ENCODE measurements around the gene SFSWAP. TPM values are rescaled to one million over a fixed set of nuclear protein-coding genes. Genes with fewer than 3 reads are reported as not detected.

The SFSWAP gene
- polyA plus RNA-seq, 3 donors, result 7.3 to 33.0 (median 10.7) TPM

DNA sequence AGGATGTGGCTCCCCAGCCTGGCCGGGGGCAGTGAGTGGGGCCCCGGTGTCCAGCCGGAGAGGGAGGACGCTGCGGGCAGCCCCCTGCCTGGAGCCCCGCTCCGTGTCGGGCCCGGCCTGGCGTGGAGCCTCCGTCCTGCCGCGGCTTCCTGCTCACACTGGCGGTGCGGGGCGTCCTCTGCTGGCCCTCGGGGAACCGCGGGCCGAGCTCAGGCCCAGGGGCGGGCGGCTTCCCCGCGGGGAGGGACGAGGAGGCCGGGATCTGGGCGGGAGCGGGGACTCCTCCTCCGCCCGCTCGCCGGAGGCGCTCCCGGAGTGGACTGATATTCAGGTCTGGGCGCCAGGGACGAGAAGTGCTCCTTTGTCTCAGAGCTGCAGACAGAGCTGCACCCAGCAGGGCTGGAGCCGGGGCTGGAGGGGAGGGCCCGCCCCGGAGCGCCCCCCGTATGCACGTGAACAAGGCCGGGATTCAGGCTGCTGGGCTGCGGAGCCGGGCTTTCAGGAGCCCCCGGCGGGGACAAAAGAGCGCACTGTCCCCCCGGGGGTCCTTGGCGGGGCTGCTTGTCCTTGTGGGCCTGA lies 119.5 kb downstream of the SFSWAP start:
- Histone ChIP-seq H3K4me2 (replicated peaks; ENCODE audit: extremely low read depth, low read length, poor library complexity, severe bottlenecking) (peak overlapping the region; percentile 83), H4K20me1 (ENCODE audit: insufficient read depth, low read length) (peaks cover 61% of the 10 kb centered on the region), H3K36me3 (replicated peaks in 1 of 2; ENCODE audit: control insufficient read depth in 1 of 2, insufficient read depth in 2 of 2, low read length in 2 of 2) (peaks cover 0 to 11% of the 10 kb centered on the region in 2 donors), H3K27ac (ENCODE audit: low read depth in 1 of 2, low read length in 2 of 2) (no peak overlapping the region), H3K9me3 (replicated peaks in 1 of 2; ENCODE audit: control insufficient read depth in 1 of 2, insufficient read depth in 1 of 2, low read length in 2 of 2) (no peaks in the 10 kb centered on the region), H3K4me3 (replicated peaks in 1 of 3; ENCODE audit: low read depth in 2 of 3, low read length in 3 of 3) (peak overlapping the region; percentile 64 to 94 (median 69)), H3K27me3 (ENCODE audit: control insufficient read depth in 2 of 2, insufficient read depth in 2 of 2, low read length in 2 of 2) (peaks cover 0 to 15% of the 10 kb centered on the region in 2 donors), H2AFZ (ENCODE audit: insufficient read depth, low read depth, low read length, poor library complexity, severe bottlenecking) (peak overlapping the region; percentile 81), H3K9ac (ENCODE audit: insufficient read depth, low read length, poor library complexity, severe bottlenecking) (peak overlapping the region; percentile 78), H3K4me1 (ENCODE audit: control insufficient read depth in 1 of 2, insufficient read depth in 2 of 2, low read length in 2 of 2) (peaks cover 29 to 38% of the 10 kb centered on the region in 2 donors), H3K79me2 (ENCODE audit: insufficient read depth, low read length) (peaks cover 56% of the 10 kb centered on the region)
- peak; percentile 88 for TF ChIP-seq CTCF (IDR thresholded peaks at IDR 0.05)
- peak overlapping the region; percentile 69 to 81 for H3K4me3 Mint-ChIP-seq
- H3K9me3 Mint-ChIP-seq, result peaks cover 0 to 2% (median 0%) of the 10 kb centered on the region in 7 donors
- under 1% methylated on average over 50 of the region's 50 CpGs for WGBS (ENCODE audit: insufficient coverage)
- H3K27me3 Mint-ChIP-seq (ENCODE audit: low read depth in 3 of 3), result peaks cover 2 to 35% (median 35%) of the 10 kb centered on the region in 3 donors
- H3K27ac Mint-ChIP-seq, result no peak overlapping the region
- H3K36me3 Mint-ChIP-seq, result peaks cover 10 to 21% of the 10 kb centered on the region in 2 donors
- peak; percentile 58 to 69 (median 66) for DNase-seq
- H3K4me1 Mint-ChIP-seq, result peaks cover 38% of the 10 kb centered on the region
- intact Hi-C loops (cut with micrococcal nuclease), result loop anchor here (10.0 kb wide), 3 partner anchors 56 to 916 kb away; no protein-coding TSS in a partner anchor

DNA sequence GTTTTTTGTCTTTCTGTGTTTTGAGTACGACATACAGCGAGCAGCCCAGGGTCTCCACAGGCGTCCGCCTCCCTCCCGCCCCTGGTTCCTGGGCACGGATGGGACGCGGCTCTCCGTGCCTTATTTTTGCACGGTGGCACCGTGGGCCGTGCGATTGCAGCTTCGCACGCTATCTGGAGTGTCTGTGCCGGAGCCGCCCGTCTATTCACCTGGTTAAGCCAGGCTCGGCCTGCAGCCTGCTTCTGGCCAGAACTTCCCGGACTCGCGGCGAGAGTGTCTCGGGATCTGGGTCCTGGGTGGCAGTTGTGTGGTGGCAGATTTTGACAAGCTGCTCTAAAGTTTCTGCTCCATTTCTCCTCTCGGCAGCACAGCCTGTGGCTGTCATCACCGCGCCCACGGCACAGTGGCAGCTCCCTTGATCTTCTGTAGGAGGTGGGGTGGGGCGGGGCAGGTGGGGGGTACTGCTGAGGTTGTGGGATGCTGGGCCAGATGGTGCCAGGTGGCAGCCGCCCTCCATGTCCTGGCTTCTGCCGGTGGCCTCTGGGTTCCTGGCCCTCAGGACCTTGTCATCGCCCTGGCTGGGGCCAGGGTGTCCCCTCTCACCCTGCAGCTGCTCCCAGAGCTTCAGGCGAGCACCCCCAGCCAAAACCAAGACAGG lies 120.2 kb downstream of the SFSWAP start:
- intact Hi-C loops (cut with micrococcal nuclease), result loop anchor here (10.0 kb wide), 3 partner anchors 56 to 916 kb away; no protein-coding TSS in a partner anchor
- Histone ChIP-seq H4K20me1 (ENCODE audit: insufficient read depth, low read length) (peaks cover 68% of the 10 kb centered on the region), H3K79me2 (ENCODE audit: insufficient read depth, low read length) (peaks cover 62% of the 10 kb centered on the region), H3K27ac (ENCODE audit: low read depth in 1 of 2, low read length in 2 of 2) (no peak overlapping the region), H3K9me3 (replicated peaks in 1 of 2; ENCODE audit: control insufficient read depth in 1 of 2, insufficient read depth in 1 of 2, low read length in 2 of 2) (no peaks in the 10 kb centered on the region), H3K36me3 (replicated peaks in 1 of 2; ENCODE audit: control insufficient read depth in 1 of 2, insufficient read depth in 2 of 2, low read length in 2 of 2) (peaks cover 0 to 11% of the 10 kb centered on the region in 2 donors), H2AFZ (ENCODE audit: insufficient read depth, low read depth, low read length, poor library complexity, severe bottlenecking) (peak overlapping the region; percentile 81), H3K27me3 (ENCODE audit: control insufficient read depth in 2 of 2, insufficient read depth in 2 of 2, low read length in 2 of 2) (peaks cover 0 to 15% of the 10 kb centered on the region in 2 donors), H3K4me1 (ENCODE audit: control insufficient read depth in 1 of 2, insufficient read depth in 2 of 2, low read length in 2 of 2) (peaks cover 29 to 38% of the 10 kb centered on the region in 2 donors), H3K9ac (ENCODE audit: insufficient read depth, low read length, poor library complexity, severe bottlenecking) (peak overlapping the region; percentile 78), H3K4me2 (replicated peaks; ENCODE audit: extremely low read depth, low read length, poor library complexity, severe bottlenecking) (peak overlapping the region; percentile 83), H3K4me3 (replicated peaks in 1 of 3; ENCODE audit: low read depth in 2 of 3, low read length in 3 of 3) (peak overlapping the region; percentile 52 to 94 (median 64))
- 4% methylated on average over 29 of the region's 33 CpGs for WGBS (ENCODE audit: insufficient coverage)
- peaks cover 2 to 35% (median 35%) of the 10 kb centered on the region in 3 donors for H3K27me3 Mint-ChIP-seq (ENCODE audit: low read depth in 3 of 3)
- no peak overlapping the region for H3K27ac Mint-ChIP-seq
- peaks cover 10 to 22% of the 10 kb centered on the region in 2 donors for H3K36me3 Mint-ChIP-seq
- H3K4me3 Mint-ChIP-seq, result peak overlapping the region; percentile 69 to 81
- peaks cover 32% of the 10 kb centered on the region for H3K4me1 Mint-ChIP-seq
- no peak for TF ChIP-seq CTCF (IDR thresholded peaks at IDR 0.05)
- H3K9me3 Mint-ChIP-seq, result peaks cover 0 to 2% (median 0%) of the 10 kb centered on the region in 7 donors
- DNase-seq, result no peak

Measured in CD14-positive monocyte (primary cell).